ENCODE measurements around the gene LILRA6.

GRCh38 chr19:54256250-54257115 lies 13.9 kb upstream of the LILRA6 start:
- TF ChIP-seq POLR2A (IDR thresholded peaks at IDR 0.05; ENCODE audit: low read length) (no peak), GATA1 (IDR thresholded peaks at IDR 0.05; ENCODE audit: low read depth, low read length) (no peak)
